GM21717 (cell line): ENCODE data around the gene HOXB2.
"Not testable (repeated sequence)": the region's sequence is repeated elsewhere in the genome, so short reads cannot be mapped to it uniquely, and the experiment has no call there.

Experiments used
- ATAC-seq: cut with Tn5 transposase; IDR thresholded peaks from one replicate; pipeline ENCODE4 v1.9.1; 2021; ENCODE audit warnings: mild to moderate bottlenecking, moderate library complexity; ENCODE audit not compliant: unreplicated experiment

Gene HOXB2

DNA sequence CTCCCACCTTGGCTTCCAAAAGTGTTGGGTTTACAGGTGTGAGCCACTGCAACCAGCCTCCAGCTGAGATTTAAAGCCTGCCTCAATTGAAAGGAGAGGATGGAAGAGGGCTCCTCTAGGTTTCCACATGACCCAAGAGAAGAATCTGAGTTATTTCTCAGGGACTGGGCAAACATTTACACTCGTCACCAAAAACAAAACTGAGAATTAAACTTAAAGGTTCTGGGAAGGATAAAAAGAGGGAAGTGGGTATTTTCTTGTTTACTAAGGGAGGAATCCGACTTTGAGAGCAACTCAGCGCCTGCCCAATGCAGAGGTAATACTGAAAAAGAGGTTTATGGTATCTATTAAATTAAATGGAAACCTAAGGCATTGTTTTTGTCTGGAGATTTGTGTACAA is 27.4 kb downstream of the HOXB2 start:
- ATAC-seq = no peak

DNA sequence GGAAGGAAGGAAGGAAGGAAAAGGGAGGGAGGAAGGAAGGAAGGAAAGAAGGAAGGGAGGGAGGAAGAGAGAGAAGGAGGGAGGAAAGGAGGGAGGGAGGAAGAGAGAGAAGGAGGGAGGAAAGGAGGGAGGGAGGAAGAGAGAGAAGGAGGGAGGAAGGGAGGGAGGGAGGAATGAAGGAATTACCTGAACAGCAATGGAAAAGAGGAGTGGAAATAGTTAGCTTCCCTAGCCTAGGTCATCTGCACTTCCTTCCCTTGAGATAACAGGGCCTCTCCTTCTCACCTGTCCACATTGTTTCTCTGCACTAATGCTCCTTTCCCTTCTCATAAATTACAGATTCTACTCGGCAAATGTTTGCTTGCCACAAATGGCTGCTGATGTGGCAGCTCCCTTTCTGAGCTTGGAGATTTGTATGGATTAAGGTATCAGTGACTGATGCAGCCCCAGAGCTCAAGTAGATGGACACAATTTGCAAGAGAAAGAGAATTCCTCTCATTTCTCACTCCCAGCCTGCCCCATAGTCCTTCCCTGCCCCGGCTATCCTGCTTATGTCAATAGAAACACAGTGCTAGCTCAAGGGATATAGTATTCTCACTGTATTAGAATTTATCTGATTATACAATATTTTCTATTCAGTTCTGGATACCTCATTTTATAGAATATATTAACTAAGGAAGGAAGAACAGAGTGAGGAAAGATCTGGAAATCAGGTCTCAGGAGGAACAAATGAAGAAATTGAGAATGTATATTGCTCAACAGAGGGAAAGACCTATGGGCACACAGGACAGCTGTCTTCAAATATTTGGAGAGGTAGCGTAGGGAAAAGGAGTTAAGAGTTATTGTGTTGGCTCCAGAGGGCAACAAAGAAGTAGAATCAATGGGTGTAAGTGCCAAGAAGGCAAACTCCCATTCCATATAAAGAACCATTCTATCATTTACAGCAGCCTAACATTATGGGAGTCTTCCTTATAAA is 28.7 kb downstream of the HOXB2 start:
- no peak for ATAC-seq

DNA sequence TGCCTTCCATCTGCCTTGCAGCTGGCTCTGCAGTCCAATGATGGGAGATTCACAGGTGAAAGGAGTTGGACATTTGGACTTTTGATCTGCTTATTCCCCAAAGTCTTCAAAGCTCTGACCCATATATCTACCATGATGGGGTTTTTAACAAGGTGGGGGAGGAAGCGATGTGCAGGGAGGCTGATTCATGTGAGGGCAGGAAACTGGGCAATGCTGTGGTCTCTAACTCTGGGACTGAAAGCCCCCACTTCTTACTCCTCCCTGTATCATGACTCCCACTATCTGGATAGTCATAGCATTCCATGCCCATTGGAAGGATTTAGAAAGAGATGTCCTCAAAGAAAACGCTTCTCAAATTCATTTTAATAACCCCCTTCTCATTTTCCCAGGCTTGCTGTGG is 30.4 kb downstream of the HOXB2 start:
- no peak for ATAC-seq

DNA sequence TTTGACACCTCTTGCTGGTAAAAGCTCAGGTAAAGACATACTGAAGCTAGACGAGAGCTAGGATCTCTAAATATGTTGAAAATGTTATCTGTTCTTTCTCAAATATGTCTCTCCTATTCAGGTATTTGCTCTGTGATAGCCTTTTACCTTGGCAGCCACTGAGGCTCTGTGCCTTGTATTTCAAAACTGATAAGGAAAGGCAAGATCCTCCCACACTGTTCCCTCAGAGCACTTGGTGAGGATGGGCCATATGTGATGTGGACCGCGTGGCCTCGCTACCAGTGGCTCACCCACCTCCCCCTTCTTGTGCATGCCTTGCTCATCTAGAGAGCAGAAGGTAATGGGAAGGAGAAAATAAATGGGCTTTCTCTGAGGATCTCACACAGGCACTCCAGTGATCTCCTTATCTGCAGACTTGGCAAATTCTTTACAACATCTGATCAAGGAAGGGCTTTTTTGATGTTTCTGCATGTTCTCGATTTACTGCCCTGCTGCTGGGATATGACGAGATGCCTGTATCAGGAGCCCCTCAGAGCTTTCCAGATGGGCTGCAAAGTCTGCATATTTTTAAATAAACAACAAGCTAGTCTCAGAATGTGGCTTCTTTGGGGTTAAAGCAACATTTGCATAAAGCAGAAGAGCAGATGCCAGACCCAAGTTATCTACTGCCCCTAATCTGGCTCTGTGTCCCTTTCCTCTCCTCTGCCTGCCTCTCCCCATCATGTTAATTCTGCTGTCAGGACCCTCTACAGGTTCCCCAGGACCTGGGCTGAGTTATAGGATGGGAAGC is 31.0 kb downstream of the HOXB2 start:
- no peak for ATAC-seq

DNA sequence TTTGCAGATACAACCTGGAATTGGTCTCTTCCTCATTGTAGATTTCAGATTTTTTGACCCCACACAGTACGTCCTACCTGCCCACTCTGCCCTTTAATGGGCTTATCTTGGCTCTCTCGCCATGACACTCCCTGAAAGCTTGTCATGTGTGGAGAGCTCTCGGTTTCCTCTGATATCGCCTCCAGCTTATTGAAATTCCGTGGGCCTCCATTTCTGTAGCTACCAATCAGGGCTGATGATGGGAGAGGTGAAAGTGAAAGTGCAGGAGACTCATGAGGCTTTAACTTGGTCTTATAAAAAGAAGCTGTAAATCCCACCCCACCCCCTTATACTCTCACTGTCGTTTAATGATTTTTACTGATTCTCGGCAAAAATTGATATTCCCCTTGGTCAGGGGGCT is 31.8 kb downstream of the HOXB2 start:
- ATAC-seq = no peak

DNA sequence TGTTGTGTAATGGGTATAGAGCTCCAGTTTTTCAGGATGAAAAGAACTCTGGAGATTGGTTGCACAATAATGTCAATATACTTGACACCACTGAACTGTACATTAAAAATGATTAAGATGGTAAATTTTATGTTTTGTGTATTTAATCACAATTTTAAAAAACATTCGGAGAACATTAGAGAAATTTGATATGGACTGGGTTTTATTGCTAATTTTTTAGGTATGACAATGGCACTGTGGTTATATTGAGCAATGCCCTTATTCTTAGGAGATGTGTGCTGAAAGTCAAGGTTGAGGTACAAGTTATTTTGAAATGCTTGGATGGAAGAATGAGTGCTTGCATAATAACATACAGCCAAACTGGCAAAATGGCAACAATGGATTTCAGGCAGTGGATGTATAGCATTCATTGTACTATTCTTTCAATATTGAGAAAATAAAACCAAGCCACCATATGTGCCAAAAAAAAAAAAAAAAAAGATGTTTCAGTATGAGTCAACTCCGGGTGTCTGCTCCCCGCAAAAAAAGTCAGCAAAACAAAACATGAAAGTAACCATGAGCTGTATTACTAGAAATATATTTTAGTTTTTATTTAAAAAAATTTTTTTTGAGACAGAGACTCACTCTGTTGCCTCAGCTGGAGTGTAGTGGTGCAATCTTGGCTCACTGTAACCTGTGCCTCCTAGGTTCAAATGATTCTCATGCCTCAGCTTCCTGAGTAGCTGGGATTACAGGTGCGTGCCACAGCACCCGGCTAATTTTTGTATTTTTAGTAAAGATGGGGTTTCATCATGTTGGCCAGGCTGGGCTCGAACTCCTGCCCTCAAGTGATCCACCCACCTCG is 33.9 kb downstream of the HOXB2 start:
- no peak for ATAC-seq

DNA sequence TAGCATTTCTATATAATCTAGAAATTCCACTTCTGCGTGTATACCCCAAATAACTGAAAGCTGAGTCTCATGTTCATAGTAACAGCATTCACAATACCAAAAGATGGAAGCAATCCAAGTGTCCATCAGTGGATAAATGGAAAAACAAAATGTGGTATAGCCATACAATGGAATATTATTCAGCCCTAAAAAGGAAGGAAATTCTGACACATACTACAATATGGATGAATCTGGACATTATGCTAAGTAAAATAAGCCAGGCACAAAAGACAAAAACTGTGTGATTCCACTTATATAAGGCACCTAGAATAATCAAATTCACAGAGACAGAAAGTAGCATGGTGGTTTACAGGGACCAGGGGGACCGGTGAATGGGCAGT is 34.5 kb downstream of the HOXB2 start:
- ATAC-seq = no peak

DNA sequence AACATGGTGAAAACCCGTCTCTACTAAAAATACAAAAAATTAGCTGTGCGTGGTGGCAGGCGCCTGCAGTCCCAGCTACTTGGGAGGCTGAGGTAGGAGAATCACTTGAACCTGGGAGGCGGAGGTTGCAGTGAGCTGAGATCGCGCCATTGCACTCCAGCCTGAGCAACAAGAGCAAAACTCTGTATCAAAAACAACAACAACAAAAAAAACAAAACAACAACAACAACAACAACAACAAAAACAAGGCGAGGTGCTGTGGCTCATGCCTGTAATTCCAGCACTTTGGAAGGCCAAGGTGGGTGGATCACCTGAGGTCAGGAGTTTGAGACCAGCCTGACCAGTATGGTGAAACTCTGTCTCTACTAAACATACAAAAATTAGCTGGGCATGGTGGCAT is 35.2 kb downstream of the HOXB2 start:
- ATAC-seq = not testable (repeated sequence)

DNA sequence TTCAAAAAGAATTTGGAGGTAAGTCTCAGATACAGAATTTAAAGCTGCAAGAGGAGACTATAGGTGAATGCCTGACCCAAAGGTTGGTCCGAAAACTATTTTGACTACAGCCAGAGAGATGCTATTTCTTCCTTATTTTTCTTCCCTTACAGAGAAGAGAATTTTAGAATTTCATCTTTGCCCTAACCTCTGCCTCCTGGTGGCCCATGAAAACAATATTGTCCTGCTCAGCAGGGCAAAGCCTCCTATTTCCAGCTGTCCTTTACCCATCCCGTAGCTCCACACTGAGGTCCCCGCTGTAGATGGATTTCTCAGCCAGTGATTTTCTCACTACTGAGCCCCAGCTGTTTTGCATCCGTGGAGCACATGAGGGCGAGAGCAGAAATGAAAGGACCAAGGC is 38.7 kb downstream of the HOXB2 start:
- no peak for ATAC-seq

DNA sequence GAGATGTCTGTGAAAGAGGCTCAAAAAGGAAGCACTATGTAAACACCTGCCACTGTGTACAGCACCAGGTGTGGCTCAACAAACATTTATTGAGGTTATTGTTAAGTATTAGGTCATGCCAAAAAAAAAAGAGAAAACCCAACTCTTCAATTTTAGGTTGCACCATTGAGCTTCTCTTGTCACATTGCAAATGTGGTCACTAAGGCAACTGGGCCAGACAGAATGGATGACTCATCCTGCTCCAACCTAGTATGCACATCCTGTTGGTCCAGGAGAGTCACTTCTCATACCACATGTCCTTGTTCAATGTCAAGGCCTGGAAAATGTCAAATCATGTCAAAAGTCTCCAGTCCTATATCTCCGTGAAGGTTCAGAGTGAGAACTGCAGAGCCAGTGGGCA is 39.1 kb downstream of the HOXB2 start:
- ATAC-seq = peak; percentile 76

DNA sequence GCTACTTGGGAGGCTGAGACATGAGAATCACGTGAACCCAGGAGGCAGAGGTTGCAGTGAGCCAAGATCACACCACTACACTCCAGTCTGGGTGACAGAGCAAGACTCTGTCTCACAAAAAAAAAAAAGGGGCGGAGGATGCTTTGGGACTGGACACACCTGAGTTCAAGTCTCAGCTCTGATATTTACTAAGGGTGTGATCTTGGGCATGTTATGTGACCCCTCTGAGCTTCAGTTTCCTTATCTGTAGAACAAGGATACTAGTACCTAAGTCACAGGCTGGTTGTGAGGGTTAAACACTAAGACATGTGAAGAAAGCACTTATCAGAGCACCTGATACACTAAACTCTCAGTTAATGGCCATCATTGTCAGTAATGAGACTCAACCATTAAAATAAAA is 40.0 kb downstream of the HOXB2 start:
- no peak for ATAC-seq

DNA sequence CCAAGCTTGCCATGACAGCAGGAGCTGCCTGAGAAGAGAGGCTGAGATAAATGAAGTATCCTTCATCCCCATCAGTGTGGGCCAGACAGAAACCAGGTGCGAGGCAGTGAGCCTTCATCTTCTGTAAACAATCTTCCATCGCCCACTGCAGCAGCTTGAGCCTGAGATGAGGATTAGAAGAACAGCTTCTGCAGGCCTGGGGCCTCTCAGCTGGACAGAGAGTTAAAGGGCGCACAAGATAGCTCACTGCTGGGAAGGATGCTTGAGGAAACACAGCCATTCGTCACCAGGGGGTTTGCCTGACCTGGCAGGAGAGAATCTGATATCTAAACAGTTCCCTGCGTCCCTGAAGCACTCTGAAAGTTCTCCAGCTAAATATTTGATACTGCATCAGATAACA is 41.2 kb downstream of the HOXB2 start:
- ATAC-seq = no peak

DNA sequence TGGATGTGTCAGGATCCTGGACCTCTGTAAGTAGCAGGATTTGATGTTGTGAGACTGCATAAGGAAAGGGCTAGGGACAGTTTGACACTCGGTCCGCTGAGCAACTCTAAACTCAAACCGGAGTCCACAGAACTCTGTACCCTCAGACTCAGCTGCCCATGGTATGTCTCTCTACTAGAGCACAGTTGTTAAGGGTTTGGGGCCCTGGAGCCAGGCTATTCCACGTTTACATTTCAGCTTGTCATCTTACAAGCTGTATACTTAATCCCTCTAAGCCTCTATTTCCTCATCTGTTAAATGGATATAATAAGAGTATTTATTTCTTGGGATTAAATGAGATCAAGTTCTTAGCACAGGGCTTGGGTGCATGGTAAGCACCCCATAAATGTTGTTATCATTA is 42.0 kb downstream of the HOXB2 start:
- ATAC-seq = no peak

DNA sequence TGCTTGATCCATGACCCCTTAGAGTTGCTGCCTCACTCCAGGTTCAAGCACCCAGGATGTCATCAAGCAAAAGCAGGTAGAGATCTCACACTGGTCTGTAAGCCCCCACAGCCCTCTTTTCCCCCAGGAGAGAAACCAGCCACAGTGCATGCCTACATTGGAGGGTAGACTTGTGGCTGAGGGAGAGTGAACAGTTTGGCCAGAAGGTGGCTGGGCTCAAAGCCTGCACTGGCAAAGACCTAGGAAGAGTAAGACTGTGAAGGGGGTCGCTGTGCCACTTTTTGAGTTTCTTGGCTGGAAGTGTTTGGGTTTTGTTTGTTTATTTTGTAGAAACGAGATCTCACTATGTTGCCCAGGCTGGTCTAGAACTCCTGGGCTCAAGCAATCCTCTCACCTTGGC is 42.6 kb downstream of the HOXB2 start:
- ATAC-seq = no peak

DNA sequence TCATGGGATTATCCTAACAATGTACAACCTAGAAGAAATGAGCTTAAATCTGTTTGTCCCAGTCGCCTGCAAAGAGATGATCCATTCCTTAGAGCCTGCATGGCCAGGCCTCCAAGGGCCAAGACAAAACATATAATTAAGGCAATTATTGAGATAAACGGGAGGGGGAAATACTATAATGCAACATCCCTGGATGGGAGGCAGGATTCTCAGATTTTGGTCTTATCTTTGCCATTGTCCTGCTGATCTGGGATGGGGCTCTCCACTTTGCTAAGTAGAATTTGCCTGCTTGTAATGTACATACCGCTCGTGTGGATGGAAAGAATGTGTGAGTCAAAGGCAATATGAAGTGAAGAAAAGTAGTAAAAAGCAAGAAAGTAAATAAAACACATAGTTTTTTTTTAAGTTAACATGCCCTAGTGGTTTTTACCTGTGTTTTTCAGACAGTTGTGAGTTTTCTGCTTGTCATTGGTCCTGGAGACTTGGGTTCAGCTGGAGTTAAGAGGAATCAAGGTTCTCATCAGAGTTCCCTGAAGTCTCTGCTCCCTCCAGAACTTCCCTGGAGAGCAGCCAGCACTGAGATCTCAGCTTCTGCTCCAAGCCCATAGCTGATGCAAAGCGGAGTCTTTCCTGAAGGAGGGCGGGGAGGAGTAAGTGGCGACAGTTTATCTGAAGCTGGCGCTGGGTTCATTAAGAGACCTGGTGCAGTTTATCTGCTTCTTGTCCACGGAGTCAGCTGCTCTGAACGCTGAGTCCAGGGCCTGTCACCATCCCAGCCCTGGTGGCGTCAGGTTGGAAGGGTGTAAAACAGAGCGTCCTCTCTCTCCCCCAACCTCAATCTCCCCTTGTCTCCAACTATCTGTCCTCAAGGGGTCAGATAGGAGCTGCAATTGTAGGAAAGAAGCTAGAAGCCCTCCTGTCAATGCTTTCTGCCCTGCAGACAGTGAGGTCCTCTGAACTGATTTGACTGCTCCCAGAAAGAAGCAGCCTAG is 44.2 kb downstream of the HOXB2 start:
- no peak for ATAC-seq

DNA sequence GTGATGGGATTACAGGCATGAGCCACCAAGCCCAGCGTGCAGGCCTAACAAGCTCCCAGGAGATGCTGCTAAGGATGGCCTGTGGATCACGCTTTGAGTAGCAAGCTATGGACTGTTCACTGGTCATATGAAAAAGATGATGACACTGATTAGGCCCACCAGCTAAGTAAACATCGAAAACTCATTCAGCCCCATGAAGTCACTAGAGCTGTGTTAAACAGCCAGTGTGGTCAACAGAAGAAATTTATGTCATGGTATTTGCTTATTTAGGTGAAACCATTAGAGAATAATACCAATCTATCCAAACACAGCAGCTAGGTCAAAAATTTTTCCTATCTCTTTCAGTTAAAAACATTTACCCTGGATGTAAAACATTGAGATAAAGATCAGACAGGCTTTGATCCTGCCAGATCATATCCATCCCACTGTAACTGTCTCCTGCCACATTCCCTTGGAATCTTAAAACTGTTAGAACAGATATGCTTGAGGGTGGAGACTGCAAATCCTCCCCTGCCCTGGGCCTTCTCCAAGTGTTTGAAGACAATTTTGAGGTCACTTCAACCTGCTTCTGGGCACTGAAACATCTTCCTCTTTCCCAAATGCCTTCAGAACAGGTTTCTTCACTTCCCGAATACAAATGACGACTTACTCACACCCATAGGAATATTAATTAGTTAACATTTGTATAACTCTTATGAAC is 45.0 kb downstream of the HOXB2 start:
- no peak for ATAC-seq

DNA sequence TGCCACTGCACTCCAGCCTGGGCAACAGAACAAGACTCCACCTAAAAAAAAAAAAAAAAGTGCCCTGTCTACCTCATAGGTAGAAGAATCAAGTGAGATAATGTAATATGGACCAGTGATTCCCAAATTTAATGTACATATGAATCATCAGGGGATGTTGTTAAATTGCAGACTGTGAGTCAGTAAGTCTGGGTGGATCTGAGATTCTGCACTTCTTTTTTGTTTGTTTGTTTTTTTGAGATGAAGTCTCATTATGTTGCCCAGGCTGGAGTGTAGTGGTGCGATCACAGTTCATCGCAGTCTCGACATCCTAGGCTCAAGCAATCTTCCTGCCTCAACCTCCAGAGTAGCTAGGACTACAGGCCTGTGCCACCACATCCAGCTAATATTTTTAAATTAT is 45.7 kb downstream of the HOXB2 start:
- ATAC-seq = no peak

DNA sequence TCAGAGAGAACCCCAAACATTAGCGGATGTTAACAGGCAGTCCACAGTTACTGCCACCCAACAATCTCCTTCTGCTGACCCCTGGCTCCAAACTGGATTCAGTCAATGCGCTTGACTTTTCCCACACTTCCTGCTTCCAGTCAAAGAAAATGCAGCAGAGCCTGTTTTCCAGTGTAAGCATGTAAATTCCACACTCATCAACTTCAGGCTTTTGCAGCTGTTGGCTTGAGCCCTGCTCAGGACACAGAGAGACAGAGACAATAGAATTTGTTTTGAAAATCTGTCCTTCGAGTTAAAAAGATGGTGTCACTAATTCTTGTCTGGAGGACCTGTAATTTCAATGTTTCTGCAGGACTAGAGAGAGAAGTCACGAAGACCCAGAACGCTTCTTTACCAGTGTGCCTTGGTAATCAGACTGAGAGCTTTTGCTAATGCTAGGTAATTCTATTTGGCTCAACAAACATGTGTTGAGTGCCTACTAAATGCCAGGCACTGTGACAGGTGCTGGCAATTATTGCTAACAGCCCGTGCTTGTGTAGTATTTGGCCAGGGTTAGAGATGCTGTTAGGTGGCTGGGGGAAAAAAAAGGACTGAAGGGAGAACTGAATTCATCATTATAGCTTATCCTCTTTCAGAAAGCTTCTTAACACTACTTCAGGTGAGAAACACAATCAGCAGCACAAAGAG is 46.6 kb downstream of the HOXB2 start:
- ATAC-seq = no peak

DNA sequence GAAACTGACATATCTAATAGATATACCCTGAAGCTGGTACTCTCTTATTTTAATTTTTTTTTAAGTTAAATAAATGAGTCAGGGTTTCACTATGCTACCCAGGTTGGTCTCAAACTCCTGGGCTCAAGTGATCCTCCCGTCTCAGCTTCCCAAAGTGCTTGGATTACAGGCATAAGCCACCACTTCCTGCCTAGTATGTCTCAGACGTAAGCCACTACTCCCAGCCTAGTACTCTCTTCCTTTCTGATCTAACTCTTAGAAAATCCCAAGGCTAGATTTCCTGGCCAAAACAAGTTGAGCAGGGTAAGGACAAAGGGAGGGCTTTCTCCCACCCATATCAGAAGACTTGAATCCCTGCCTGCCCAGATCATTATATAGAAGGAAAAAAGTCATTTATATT is 47.8 kb downstream of the HOXB2 start:
- no peak for ATAC-seq
